GM12878 (cell line): Measurements from ENCODE around the gene GBGT1.

Experiments used
- EP300 ChIP-seq, 2 experiments: fragments of 150-350 bp in 1 of 2; IDR thresholded peaks; 2 replicates each; pipeline ENCODE4 v1.6.1; 2011 to 2012; ENCODE audit warnings: low read depth in 2 of 2, low read length in 2 of 2, borderline replicate concordance in 1 of 2, improper control_type of control experiment in 1 of 2, inconsistent platforms in 1 of 2; ENCODE audit not compliant: control insufficient read depth in 1 of 2
- HDAC2 ChIP-seq: fragments of 200-600 bp; sonication (generic); IDR thresholded peaks from 2 replicates; pipeline ENCODE4 v1.6.1; 2017
- NFYB ChIP-seq: IDR thresholded peaks from 2 replicates; pipeline ENCODE4 v1.6.1; 2011; ENCODE audit warnings: low read depth, mild to moderate bottlenecking, low read length, improper control_type of control experiment, moderate library complexity; ENCODE audit not compliant: insufficient read depth
- TF ChIP-seq, protein P1 (sequence below), 3 experiments: IDR thresholded peaks in 2 of 3; conservative IDR thresholded peaks in 1 of 3; 2 replicates each; pipeline ENCODE4 v1.5.1; 2011; ENCODE audit warnings: low read depth in 3 of 3, low read length in 3 of 3, mild to moderate bottlenecking in 3 of 3, control low read depth in 2 of 3, moderate library complexity in 2 of 3, inconsistent platforms in 1 of 3, mixed read lengths in 1 of 3; ENCODE audit not compliant: control insufficient read depth in 2 of 3, insufficient read depth in 1 of 3; ENCODE audit errors: extremely low read depth in 1 of 3

DNA sequence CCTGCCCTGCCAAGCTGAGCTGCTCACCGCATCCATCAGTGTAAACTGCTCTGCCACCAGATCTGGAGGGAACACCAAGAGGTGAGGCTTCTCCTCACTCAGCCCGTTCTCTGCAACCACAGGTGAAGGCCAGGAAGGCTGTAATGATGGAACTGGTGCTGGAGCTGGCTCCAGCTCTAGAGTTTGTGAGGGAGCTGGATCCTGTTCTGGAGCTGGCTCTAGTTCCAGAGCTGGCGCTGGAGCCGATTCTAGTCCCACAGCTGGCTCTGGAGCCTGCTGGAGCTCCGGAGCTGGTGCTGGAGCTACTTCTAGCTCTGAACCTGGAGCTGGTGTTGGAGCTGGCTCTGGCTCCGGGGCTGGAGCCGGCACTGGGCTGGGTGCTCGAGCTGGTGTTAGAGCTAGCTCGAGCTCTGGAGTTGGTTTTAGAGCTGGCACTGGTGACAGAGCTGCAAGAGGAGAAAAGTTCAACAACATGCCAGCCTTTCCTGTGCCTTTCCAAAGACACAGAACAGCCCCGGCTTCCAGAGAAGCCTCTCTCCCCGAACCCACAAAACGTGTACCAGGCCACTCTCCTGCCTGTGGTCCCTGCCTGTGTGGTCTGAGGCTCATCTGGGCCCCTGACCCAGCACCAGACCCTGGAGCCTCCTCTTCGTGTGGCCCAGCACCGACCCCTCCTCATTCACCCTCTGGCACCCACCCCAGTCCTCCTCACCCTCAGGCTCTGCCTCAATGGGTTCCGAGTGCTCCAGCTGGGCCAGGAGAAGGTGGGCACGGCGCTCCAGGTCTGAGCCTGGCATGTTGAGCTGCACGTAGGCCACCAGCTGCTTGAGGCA lies 55.5 kb downstream of the GBGT1 start:
- no peak for TF ChIP-seq HDAC2
- TF ChIP-seq, protein P1, sequence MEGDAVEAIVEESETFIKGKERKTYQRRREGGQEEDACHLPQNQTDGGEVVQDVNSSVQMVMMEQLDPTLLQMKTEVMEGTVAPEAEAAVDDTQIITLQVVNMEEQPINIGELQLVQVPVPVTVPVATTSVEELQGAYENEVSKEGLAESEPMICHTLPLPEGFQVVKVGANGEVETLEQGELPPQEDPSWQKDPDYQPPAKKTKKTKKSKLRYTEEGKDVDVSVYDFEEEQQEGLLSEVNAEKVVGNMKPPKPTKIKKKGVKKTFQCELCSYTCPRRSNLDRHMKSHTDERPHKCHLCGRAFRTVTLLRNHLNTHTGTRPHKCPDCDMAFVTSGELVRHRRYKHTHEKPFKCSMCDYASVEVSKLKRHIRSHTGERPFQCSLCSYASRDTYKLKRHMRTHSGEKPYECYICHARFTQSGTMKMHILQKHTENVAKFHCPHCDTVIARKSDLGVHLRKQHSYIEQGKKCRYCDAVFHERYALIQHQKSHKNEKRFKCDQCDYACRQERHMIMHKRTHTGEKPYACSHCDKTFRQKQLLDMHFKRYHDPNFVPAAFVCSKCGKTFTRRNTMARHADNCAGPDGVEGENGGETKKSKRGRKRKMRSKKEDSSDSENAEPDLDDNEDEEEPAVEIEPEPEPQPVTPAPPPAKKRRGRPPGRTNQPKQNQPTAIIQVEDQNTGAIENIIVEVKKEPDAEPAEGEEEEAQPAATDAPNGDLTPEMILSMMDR (IDR thresholded peaks at IDR 0.05 in 2 of 3, conservative IDR thresholded peaks at IDR 0.05 in 1 of 3; ENCODE audit: control insufficient read depth in 2 of 3, extremely low read depth in 1 of 3, insufficient read depth in 1 of 3, low read depth in 3 of 3, low read length in 3 of 3) = no peak
- no peak for TF ChIP-seq EP300 (IDR thresholded peaks at IDR 0.05; ENCODE audit: borderline replicate concordance in 1 of 2, control insufficient read depth in 1 of 2, low read depth in 2 of 2, low read length in 2 of 2)
- no peak for TF ChIP-seq NFYB
